Urinary bladder (tissue), 4 donors: ENCODE results near the gene CDK5RAP3. TPM values are rescaled to one million over a fixed set of nuclear protein-coding genes. Genes with fewer than 3 reads are reported as not detected.

Experiments used
- DNase-seq: peaks from one replicate; pipeline ENCODE4 v3.0.0-alpha.2; 2015; ENCODE audit errors: extremely low spot score
- H3K27ac ChIP-seq: one replicate; pipeline ENCODE4 v1.5.1; 2013; ENCODE audit warnings: low read depth, mild to moderate bottlenecking, moderate library complexity
- H3K36me3 ChIP-seq: one replicate; pipeline ENCODE4 v1.6.1; 2013; ENCODE audit warnings: mild to moderate bottlenecking, moderate library complexity; ENCODE audit not compliant: insufficient read depth
- H3K4me1 ChIP-seq: one replicate; pipeline ENCODE4 v1.6.1; 2013; ENCODE audit warnings: mild to moderate bottlenecking, moderate library complexity; ENCODE audit not compliant: insufficient read depth
- H3K4me3 ChIP-seq: one replicate; pipeline ENCODE4 v1.5.1; 2013; ENCODE audit warnings: low read depth, low read length
- WGBS: extraction: QIAGEN DNeasy Blood & Tissue Kit; methylation state at CpG from one replicate; pipeline ENCODE4 v1.1.7; 2013; 5-methylcytosine and 5-hydroxymethylcytosine counted together
- polyA plus RNA-seq: library from polyadenylated mRNA; stranded (reverse); fragments of 200-250 nt; gene quantifications from one replicate; pipeline ENCODE4 v1.2.3, GENCODE V29; 2013
- total RNA-seq: library from RNA; depleted of rRNA; stranded (reverse); fragments of >200 nt; gene quantifications from one replicate; pipeline ENCODE4 v1.2.3, GENCODE V29; 2014
- donor health status: healthy with polysubstance abuse.
- donor health status: healthy.

The CDK5RAP3 gene
- total and polyA plus RNA-seq, 2 donors = 77.4 to 117 TPM

- DNase-seq = no peak
- H3K4me1 ChIP-seq = no peaks in the 10 kb centered on the region
- no peaks in the 10 kb centered on the region for H3K36me3 ChIP-seq
- H3K4me3 ChIP-seq = no peak overlapping the region
- WGBS = 88% methylated on average over 7 of the region's 7 CpGs
- no peak overlapping the region for H3K27ac ChIP-seq
Observed at GRCh38 chr17:47955497-47956461, 15.1 kb upstream of the CDK5RAP3 start.

GRCh38 chr17:47956791-47957590 is 13.9 kb upstream of the CDK5RAP3 start:
- DNase-seq = no peak
- no peaks in the 10 kb centered on the region for H3K4me1 ChIP-seq
- no peak overlapping the region for H3K4me3 ChIP-seq
- H3K36me3 ChIP-seq = no peaks in the 10 kb centered on the region
- H3K27ac ChIP-seq = no peak overlapping the region
- WGBS = 73% methylated on average over 4 of the region's 4 CpGs

- H3K27ac ChIP-seq = no peak within 1 kb of the TSS
- WGBS = 52% methylated on average over 16 of the region's 16 CpGs
- H3K36me3 ChIP-seq = no peaks in the 10 kb centered on the region
- H3K4me3 ChIP-seq = no peak within 1 kb of the TSS
- H3K4me1 ChIP-seq = no peaks in the 10 kb centered on the region
- no peak for DNase-seq
Observed at GRCh38 chr17:47957591-47958490, 13.1 kb upstream of the CDK5RAP3 start, which contains the start of gene PRR15L. Gene PRR15L (minus strand): TSS chr17:47957883. CDS start chr17:47953234, 4,649 bp downstream.

- Histone ChIP-seq H3K27ac (no peak overlapping the region), H3K36me3 (no peaks in the 10 kb centered on the region), H3K4me3 (no peak overlapping the region), H3K4me1 (no peaks in the 10 kb centered on the region)
- WGBS = 69% methylated on average over 8 of the region's 8 CpGs
- no peak for DNase-seq
Observed at GRCh38 chr17:47959825-47960655, 10.9 kb upstream of the CDK5RAP3 start.

GRCh38 chr17:47961406-47961805 is 9.5 kb upstream of the CDK5RAP3 start:
- no peak for DNase-seq
- Histone ChIP-seq H3K4me1 (peaks cover 1% of the 10 kb centered on the region), H3K36me3 (no peaks in the 10 kb centered on the region), H3K27ac (no peak overlapping the region), H3K4me3 (no peak overlapping the region)
- 85% methylated on average over 6 of the region's 6 CpGs for WGBS

- no peak overlapping the region for H3K4me3 ChIP-seq
- DNase-seq = no peak
- H3K27ac ChIP-seq = no peak overlapping the region
- H3K36me3 ChIP-seq = no peaks in the 10 kb centered on the region
- WGBS = 95% methylated on average over 3 of the region's 3 CpGs
- peaks cover 1% of the 10 kb centered on the region for H3K4me1 ChIP-seq
Observed at GRCh38 chr17:47962901-47963300, 8.0 kb upstream of the CDK5RAP3 start.

GRCh38 chr17:47964856-47965255 is 6.1 kb upstream of the CDK5RAP3 start:
- Histone ChIP-seq H3K4me3 (no peak overlapping the region), H3K36me3 (no peaks in the 10 kb centered on the region), H3K4me1 (peaks cover 1% of the 10 kb centered on the region), H3K27ac (no peak overlapping the region)
- WGBS = 94% methylated on average over 5 of the region's 5 CpGs
- no peak for DNase-seq

- no peak overlapping the region for H3K27ac ChIP-seq
Observed at GRCh38 chr17:47966079-47966519, 4.8 kb upstream of the CDK5RAP3 start.

GRCh38 chr17:47967607-47968252 is 3.2 kb upstream of the CDK5RAP3 start:
- WGBS = 46% methylated on average over 5 of the region's 5 CpGs
- H3K4me3 ChIP-seq = no peak overlapping the region
- no peak for DNase-seq
- H3K4me1 ChIP-seq = peaks cover 1% of the 10 kb centered on the region
- no peaks in the 10 kb centered on the region for H3K36me3 ChIP-seq
- no peak overlapping the region for H3K27ac ChIP-seq

More at GRCh38 chr17:47966079-47966519, 4.8 kb upstream of the CDK5RAP3 start:
- no peaks in the 10 kb centered on the region for H3K36me3 ChIP-seq
- peaks cover 1% of the 10 kb centered on the region for H3K4me1 ChIP-seq
- whole genome bisulfite sequencing = 14% methylated on average over 1 of the region's 1 CpG
- DNase-seq = peak; percentile 49
- no peak overlapping the region for H3K4me3 ChIP-seq

- H3K36me3 ChIP-seq = no peaks in the 10 kb centered on the region
- 66% methylated on average over 5 of the region's 5 CpGs for WGBS
- H3K4me3 ChIP-seq = no peak overlapping the region
- no peak overlapping the region for H3K27ac ChIP-seq
- no peak for DNase-seq
- H3K4me1 ChIP-seq = peaks cover 1% of the 10 kb centered on the region
Observed at GRCh38 chr17:47968836-47969235, 2.1 kb upstream of the CDK5RAP3 start.

GRCh38 chr17:47969930-47970724 is 786 bp upstream of the CDK5RAP3 start:
- no peaks in the 10 kb centered on the region for H3K36me3 ChIP-seq
- no peak for DNase-seq
- H3K4me1 ChIP-seq = peaks cover 1% of the 10 kb centered on the region
- 44% methylated on average over 15 of the region's 15 CpGs for WGBS
- H3K4me3 ChIP-seq = no peak overlapping the region
- H3K27ac ChIP-seq = no peak overlapping the region
